ENCODE results near the gene SND1. TPM values are rescaled to one million over a fixed set of nuclear protein-coding genes. Genes with fewer than 3 reads are reported as not detected.

SND1 gene
- total RNA-seq, 1 experiment from 2014 or later = 139 TPM

DNA sequence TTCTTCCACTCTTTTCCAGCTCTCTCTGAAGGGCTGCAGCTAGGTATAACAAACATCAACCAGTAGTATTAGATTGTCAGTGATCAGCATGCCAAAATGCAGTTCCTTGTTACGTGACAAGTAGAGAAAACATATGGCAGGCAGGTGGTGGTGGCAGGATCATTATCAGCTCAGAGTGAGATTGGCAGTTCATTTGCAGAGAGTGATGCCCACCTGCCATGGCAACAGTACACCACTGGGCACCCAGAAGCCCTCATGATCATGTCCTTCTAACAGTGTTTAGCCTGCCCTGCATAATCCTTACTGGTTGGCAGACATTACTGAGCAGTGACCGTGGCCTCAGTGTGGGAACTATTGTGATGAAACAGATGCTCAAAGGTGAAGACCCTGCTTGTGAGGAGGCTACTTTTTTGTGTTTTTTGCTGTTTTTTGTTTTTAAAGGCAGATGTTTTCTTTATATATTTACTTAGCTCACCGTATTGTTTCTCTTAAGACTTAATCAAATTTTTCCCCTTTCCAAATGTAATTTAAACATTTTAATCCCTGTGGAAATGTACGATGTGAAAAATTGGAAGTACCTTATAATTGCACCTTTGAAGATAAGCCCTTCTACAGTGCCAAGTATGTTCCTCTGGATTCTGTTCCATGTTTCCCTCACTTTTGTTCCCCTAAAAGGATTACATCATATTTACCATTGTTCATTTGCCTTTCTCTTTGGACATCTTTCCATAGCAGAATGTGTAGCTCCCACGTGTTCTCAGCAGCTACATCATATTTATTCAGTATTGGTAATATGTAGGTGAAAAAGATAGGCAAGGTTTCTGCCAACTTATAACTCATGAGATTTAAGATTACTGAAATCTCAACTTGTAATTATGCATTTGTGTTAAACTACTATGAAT, 179.6 kb downstream of the SND1 start:
- H3K4me3 ChIP-seq (ENCODE audit: low read length) = no peak overlapping the region
- H3K27ac ChIP-seq (ENCODE audit: low read length) = no peak overlapping the region
- no peaks in the 10 kb centered on the region for H3F3A ChIP-seq (ENCODE audit: low read length, unreplicated experiment)
- H3K4me2 ChIP-seq (ENCODE audit: low read length) = no peak overlapping the region
- ATAC-seq (no peak), DNase-seq (no peak)
- 0 out of 2 replicates have a peak, but pooled peaks cover 3% of the 10 kb centered on the region for H4K20me1 ChIP-seq (ENCODE audit: low read length)
- H3K9ac ChIP-seq (ENCODE audit: low read length) = no peak overlapping the region
- H2AFZ ChIP-seq (ENCODE audit: low read length) = no peak overlapping the region
- ChIA-PET POLR2A (ENCODE audit: unreplicated experiment) (no interaction called here), CTCF (no interaction called here)
- no TSS peak for BruUV-seq (replicated peaks)
- no peak for TF ChIP-seq EZH2 (IDR thresholded peaks at IDR 0.05; ENCODE audit: low read length, unreplicated experiment)
- peaks cover 12% of the 10 kb centered on the region; the same call in 1 of the 2 replicates for H3K79me2 ChIP-seq (ENCODE audit: low read length)
- no peaks in the 10 kb centered on the region for H3K4me1 ChIP-seq (ENCODE audit: insufficient read depth, low read length)
- peaks cover 5% of the 10 kb centered on the region; the same call in 1 of the 2 replicates for H3K9me3 ChIP-seq (ENCODE audit: low read length)
- intact Hi-C loops (cut with micrococcal nuclease) = no loop called here
- no peaks in the 10 kb centered on the region for H3K9me2 ChIP-seq (replicated peaks; ENCODE audit: low read length)
- no peaks in the 10 kb centered on the region for H3K27me3 ChIP-seq (ENCODE audit: low read length)
- peaks cover 16% of the 10 kb centered on the region for H3K36me3 ChIP-seq (ENCODE audit: low read depth, low read length)

DNA sequence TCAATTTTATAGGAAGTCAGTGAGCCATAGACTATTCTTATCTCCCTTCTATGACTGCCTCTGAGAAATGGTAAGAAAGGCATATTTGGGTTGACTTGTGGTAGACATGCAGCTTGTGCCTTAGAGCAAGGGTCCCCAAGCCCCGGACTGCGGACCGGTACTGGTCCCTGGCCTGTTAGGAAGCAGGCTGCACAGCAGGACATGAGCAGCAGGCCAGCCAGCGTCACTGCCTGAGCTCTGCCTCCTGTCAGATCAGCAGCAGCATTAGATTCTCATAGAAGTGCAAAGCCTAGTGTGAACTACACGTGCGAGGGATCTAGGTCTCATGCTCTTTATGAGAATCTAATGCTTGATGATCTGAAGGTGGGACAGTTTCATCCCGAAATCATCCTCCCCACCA, 180.6 kb downstream of the SND1 start:
- Histone ChIP-seq H2AFZ (ENCODE audit: low read length) (no peak overlapping the region), H3K79me2 (ENCODE audit: low read length) (peaks cover 12% of the 10 kb centered on the region; the same call in 1 of the 2 replicates), H3K4me1 (ENCODE audit: insufficient read depth, low read length) (no peaks in the 10 kb centered on the region), H3K27me3 (ENCODE audit: low read length) (no peaks in the 10 kb centered on the region), H3K27ac (ENCODE audit: low read length) (no peak overlapping the region), H3K9ac (ENCODE audit: low read length) (no peak overlapping the region), H3K9me2 (replicated peaks; ENCODE audit: low read length) (no peaks in the 10 kb centered on the region), H3F3A (ENCODE audit: low read length, unreplicated experiment) (no peaks in the 10 kb centered on the region), H3K4me3 (ENCODE audit: low read length) (no peak overlapping the region), H4K20me1 (ENCODE audit: low read length) (0 out of 2 replicates have a peak, but pooled peaks cover 3% of the 10 kb centered on the region), H3K9me3 (ENCODE audit: low read length) (peaks cover 11% of the 10 kb centered on the region; the same call in 1 of the 2 replicates), H3K4me2 (ENCODE audit: low read length) (no peak overlapping the region), H3K36me3 (ENCODE audit: low read depth, low read length) (peaks cover 25% of the 10 kb centered on the region)
- POLR2A ChIA-PET (ENCODE audit: unreplicated experiment) = no interaction called here
- DNase-seq (no peak), ATAC-seq (no peak)
- CTCF ChIA-PET = no interaction called here
- intact Hi-C loops (cut with micrococcal nuclease) = no loop called here
- TF ChIP-seq, protein P1, sequence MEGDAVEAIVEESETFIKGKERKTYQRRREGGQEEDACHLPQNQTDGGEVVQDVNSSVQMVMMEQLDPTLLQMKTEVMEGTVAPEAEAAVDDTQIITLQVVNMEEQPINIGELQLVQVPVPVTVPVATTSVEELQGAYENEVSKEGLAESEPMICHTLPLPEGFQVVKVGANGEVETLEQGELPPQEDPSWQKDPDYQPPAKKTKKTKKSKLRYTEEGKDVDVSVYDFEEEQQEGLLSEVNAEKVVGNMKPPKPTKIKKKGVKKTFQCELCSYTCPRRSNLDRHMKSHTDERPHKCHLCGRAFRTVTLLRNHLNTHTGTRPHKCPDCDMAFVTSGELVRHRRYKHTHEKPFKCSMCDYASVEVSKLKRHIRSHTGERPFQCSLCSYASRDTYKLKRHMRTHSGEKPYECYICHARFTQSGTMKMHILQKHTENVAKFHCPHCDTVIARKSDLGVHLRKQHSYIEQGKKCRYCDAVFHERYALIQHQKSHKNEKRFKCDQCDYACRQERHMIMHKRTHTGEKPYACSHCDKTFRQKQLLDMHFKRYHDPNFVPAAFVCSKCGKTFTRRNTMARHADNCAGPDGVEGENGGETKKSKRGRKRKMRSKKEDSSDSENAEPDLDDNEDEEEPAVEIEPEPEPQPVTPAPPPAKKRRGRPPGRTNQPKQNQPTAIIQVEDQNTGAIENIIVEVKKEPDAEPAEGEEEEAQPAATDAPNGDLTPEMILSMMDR (conservative IDR thresholded peaks at IDR 0.05; ENCODE audit: low read depth, low read length) = no peak
- no peak for TF ChIP-seq EZH2 (IDR thresholded peaks at IDR 0.05; ENCODE audit: low read length, unreplicated experiment)
- no peak for TF ChIP-seq EZH2phosphoT487 (IDR thresholded peaks at IDR 0.05; ENCODE audit: borderline replicate concordance, low read length)
- BruUV-seq (replicated peaks) = no TSS peak

DNA sequence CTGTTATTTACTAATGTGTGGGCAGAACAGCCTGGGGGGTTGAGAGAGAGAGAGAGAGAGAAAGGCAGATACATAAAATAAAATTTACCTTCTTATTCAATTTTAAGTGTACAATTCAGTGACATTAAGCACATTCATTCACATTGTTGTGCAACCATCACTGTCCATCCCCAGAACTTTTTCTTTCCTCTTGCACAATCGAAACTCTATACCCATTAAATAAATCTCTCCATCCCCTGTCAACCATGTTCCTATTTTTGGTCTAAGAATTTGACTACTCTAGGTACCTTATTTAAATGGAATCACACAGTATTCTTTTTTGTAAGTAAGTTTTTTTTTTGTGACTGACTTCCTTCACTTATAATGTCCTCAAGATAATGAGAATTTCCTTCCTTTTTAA, 181.6 kb downstream of the SND1 start:
- peaks cover 12% of the 10 kb centered on the region; the same call in 1 of the 2 replicates for H3K79me2 ChIP-seq (ENCODE audit: low read length)
- intact Hi-C loops (cut with micrococcal nuclease) = no loop called here
- 0 out of 2 replicates have a peak, but pooled peaks cover 3% of the 10 kb centered on the region for H4K20me1 ChIP-seq (ENCODE audit: low read length)

More for the DNA sequence above, 181.6 kb downstream of the SND1 start:
- Histone ChIP-seq H3K9me2 (replicated peaks; ENCODE audit: low read length) (no peaks in the 10 kb centered on the region), H3K4me3 (ENCODE audit: low read length) (no peak overlapping the region), H3K27ac (ENCODE audit: low read length) (no peak overlapping the region), H3K4me1 (ENCODE audit: insufficient read depth, low read length) (no peaks in the 10 kb centered on the region), H3K27me3 (ENCODE audit: low read length) (no peaks in the 10 kb centered on the region), H3K9me3 (ENCODE audit: low read length) (peaks cover 11% of the 10 kb centered on the region; the same call in 1 of the 2 replicates), H3K4me2 (ENCODE audit: low read length) (no peak overlapping the region), H3K9ac (ENCODE audit: low read length) (no peak overlapping the region), H2AFZ (ENCODE audit: low read length) (no peak overlapping the region), H3F3A (ENCODE audit: low read length, unreplicated experiment) (no peaks in the 10 kb centered on the region), H3K36me3 (ENCODE audit: low read depth, low read length) (peaks cover 31% of the 10 kb centered on the region)
- ChIA-PET CTCF (no interaction called here), POLR2A (ENCODE audit: unreplicated experiment) (no interaction called here)
- TF ChIP-seq, protein P1 (conservative IDR thresholded peaks at IDR 0.05; ENCODE audit: low read depth, low read length) = no peak
- no peak for TF ChIP-seq EZH2 (IDR thresholded peaks at IDR 0.05; ENCODE audit: low read length, unreplicated experiment)
- TF ChIP-seq EZH2phosphoT487 (IDR thresholded peaks at IDR 0.05; ENCODE audit: borderline replicate concordance, low read length) = no peak
- ATAC-seq = no peak
- no TSS peak for BruUV-seq (replicated peaks)
- DNase-seq = no peak

Data from PC-3 (cell line).